AG09319 (cell line): ENCODE measurements around the gene BBIP1.

Experiments used
- DNase-seq: peaks from one replicate; pipeline ENCODE4 v3.0.0-alpha.2; 2010; ENCODE audit warnings: low read depth; ENCODE audit errors: extremely low read depth
- TF ChIP-seq, protein P1 (sequence below): IDR thresholded peaks from 2 replicates; pipeline ENCODE4 v1.5.1; 2011; ENCODE audit warnings: low read depth, mild to moderate bottlenecking, inconsistent platforms, low read length, moderate library complexity

Gene BBIP1

DNA sequence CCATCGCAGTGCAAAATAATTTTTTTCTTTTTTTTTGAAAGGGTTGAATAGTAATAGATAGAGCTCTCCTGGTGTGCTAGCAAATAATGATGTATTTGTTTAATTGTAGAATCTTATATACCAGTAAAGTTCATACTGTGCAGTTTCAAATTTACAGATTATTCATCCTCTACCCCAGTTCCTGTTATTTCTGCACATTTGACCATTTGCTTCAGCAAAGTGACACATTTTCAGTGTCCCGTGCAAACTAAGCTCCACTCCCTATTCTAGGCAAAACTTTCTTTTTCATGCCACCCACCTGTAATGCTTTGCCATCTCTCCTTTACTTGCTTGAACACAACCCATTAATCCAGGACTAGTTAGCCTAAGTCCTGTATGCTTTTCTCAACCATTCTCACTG, 43.5 kb upstream of the BBIP1 start:
- no peak for DNase-seq
- TF ChIP-seq, protein P1, sequence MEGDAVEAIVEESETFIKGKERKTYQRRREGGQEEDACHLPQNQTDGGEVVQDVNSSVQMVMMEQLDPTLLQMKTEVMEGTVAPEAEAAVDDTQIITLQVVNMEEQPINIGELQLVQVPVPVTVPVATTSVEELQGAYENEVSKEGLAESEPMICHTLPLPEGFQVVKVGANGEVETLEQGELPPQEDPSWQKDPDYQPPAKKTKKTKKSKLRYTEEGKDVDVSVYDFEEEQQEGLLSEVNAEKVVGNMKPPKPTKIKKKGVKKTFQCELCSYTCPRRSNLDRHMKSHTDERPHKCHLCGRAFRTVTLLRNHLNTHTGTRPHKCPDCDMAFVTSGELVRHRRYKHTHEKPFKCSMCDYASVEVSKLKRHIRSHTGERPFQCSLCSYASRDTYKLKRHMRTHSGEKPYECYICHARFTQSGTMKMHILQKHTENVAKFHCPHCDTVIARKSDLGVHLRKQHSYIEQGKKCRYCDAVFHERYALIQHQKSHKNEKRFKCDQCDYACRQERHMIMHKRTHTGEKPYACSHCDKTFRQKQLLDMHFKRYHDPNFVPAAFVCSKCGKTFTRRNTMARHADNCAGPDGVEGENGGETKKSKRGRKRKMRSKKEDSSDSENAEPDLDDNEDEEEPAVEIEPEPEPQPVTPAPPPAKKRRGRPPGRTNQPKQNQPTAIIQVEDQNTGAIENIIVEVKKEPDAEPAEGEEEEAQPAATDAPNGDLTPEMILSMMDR, result no peak

GRCh38 chr10:110960333-110960712, 41.3 kb upstream of the BBIP1 start:
- no peak for DNase-seq

DNA sequence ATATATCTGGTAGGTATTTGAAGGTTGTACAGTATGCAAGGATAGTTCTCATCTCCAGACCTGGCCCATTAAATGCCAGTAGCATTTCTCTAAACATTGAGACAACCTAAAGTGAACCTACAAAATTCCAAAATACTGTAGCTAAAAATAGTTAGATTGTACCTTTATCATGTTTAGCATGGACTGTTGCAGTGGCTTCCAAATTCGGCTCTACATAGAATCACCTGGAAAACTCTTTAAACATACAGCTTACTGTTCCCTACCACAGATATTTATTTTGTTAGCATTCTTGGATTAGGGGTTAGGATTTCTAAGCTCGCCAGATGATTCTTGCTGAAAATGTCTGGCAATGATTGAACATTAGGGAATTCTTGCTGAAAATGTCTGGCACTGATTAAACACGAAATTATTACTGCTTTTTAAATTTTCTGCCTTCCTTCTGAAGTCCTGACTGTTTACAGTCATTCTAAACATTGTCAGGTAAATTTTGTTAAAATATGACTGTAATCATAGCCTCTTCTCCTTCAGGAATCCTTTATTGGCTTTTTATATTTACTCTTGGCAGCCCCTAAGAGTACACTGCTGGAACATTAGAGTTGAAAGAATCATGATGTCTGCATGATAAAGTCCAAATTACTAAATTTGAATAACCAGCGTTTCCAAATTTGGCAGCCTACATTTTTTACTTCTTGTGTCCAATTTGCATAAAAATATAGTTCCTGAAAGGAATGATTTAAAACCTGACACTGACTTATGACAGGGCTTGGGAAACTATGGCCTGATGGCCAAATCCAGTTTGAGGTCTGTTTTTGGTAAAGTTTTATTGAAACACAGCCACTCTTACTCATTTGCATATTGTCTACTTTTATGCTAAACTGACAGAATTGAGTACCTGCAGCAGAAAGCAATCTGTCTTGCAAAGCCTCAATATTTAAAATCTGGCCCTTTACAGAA, 40.7 kb upstream of the BBIP1 start:
- DNase-seq, result no peak
- TF ChIP-seq, protein P1, result no peak

More at GRCh38 chr10:110960333-110960712, 41.3 kb upstream of the BBIP1 start:
- TF ChIP-seq, protein P1, result no peak

DNA sequence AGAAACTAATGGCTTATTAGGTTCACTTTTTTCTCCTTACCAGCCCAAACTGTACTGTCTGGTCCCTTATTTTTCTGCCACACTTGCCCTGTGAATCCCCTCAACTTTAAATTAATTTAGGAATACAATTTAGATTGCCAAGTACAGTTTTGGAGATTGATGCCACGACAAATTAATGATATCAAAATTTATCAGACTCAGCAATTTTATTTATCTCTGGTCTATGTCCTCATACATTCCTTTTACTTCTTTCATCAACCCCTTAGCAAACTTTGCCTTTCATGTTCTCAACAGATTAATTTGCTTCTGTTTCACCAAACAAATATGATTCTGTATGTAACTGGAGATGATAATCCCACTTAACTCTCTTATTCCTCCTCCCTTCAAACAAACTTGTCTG, 38.6 kb upstream of the BBIP1 start:
- TF ChIP-seq, protein P1, result no peak
- DNase-seq, result no peak

- TF ChIP-seq, protein P1, result no peak
- no peak for DNase-seq
Measured at GRCh38 chr10:110951381-110951780, 32.4 kb upstream of the BBIP1 start.

DNA sequence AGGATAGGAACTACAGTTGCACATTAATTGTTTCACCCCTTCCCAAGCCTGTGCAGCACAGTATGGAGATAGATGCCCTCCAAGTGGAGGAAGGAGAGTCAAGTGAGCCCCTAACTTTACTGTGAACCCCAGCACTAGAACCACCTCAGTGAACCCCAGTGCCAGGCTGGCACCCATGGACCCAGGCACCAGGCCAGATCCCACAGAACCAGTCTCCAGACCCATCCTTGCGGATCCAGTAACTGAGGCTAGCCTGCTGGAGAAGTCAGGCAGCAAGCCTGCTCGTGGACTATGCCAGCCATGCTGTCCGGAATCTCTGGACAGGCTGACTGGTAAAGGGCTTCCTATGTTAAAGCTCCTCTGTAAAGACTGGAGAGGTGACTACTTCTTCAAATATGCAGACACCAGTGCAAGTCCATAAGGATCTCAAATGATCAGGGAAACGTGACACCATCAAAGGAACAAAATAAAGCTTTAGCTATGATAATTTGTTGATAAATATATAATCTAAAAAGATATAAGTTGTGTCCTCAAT, 28.1 kb upstream of the BBIP1 start:
- DNase-seq, result no peak
- TF ChIP-seq, protein P1, result no peak

DNA sequence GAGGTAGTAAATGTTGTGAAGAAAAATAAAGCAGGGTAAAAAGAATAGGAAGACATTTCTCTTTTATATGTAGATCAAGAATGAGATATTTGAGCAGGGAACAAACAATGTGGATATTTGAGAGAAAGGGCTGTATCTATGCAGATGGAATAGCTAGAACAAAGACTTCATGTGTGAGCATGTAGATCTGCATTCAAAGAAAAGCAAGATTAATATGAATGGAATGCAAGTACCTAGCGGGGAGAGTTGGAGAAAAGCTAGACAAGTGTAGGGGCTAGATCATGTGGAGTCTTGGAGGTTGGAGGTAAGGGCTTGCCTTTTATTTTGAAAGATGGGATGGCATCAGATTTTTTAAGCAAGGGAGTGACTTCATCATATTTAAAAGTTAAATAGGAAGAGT, 27.5 kb upstream of the BBIP1 start:
- no peak for DNase-seq
- TF ChIP-seq, protein P1, result no peak
